Type B pancreatic cell (in vitro differentiated cells): ENCODE measurements around the gene MAPK6. TPM values are rescaled to one million over a fixed set of nuclear protein-coding genes. Genes with fewer than 3 reads are reported as not detected.

Experiments used
- DNase-seq: peaks from one replicate; pipeline ENCODE4 v3.0.0; 2021; ENCODE audit warnings: mixed read lengths; ENCODE audit not compliant: unreplicated experiment; ENCODE audit errors: extremely low spot score
- H3K27ac Mint-ChIP-seq: 2 replicates; pipeline ENCODE4 v1.8.0; 2021; ENCODE audit warnings: mild to moderate bottlenecking, mixed read lengths
- H3K27me3 Mint-ChIP-seq: 2 replicates; pipeline ENCODE4 v1.8.0; 2021; ENCODE audit warnings: mixed read lengths
- H3K36me3 Mint-ChIP-seq: 2 replicates; pipeline ENCODE4 v1.8.0; 2021; ENCODE audit warnings: mixed read lengths
- H3K4me1 Mint-ChIP-seq: one replicate; pipeline ENCODE4 v1.8.0; 2021; ENCODE audit warnings: mixed read lengths; ENCODE audit not compliant: unreplicated experiment
- H3K4me3 Mint-ChIP-seq: 2 replicates; pipeline ENCODE4 v1.8.0; 2021; ENCODE audit warnings: mild to moderate bottlenecking, mixed read lengths
- H3K9me3 Mint-ChIP-seq: 2 replicates; pipeline ENCODE4 v1.8.0; 2021; ENCODE audit warnings: mixed read lengths
- total RNA-seq: library from RNA; stranded (reverse); gene quantifications from 2 replicates; pipeline ENCODE4 v1.2.1, GENCODE V29; 2021; ENCODE audit warnings: low replicate concordance
- TF ChIP-seq, protein P1 (sequence below): fragments of 200-600 bp; sonication (generic); conservative IDR thresholded peaks from 2 replicates; pipeline ENCODE4 v1.5.0; 2021; ENCODE audit warnings: antibody characterized with exemption, mild to moderate bottlenecking

The MAPK6 gene
- total RNA-seq, 1 donor from 2014 or later: 56.6 TPM

DNA sequence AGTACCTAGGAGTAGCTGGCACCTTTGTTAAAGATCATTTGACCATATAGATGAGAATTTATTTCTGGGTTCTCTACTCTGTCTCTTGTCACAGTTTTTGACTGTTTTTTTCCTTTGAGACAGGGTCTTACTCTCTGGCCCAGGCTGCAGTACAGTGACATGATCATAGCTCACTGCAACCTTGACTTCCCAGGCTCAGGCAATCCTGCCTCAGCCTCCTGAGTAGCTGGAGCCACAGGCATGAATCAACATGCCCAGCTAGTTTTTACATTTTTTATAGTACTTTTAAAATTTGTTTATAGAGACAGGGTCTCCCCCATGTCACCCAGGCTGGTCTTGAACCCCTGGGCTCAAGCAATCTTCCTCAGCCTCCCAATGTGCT is 48.5 kb downstream of the MAPK6 start:
- Mint-ChIP-seq H3K27ac (no peak overlapping the region), H3K27me3 (no peaks in the 10 kb centered on the region), H3K9me3 (no peaks in the 10 kb centered on the region), H3K4me3 (no peak overlapping the region), H3K4me1 (no peaks in the 10 kb centered on the region), H3K36me3 (peaks cover 13% of the 10 kb centered on the region)
- no peak for DNase-seq
- TF ChIP-seq, protein P1, sequence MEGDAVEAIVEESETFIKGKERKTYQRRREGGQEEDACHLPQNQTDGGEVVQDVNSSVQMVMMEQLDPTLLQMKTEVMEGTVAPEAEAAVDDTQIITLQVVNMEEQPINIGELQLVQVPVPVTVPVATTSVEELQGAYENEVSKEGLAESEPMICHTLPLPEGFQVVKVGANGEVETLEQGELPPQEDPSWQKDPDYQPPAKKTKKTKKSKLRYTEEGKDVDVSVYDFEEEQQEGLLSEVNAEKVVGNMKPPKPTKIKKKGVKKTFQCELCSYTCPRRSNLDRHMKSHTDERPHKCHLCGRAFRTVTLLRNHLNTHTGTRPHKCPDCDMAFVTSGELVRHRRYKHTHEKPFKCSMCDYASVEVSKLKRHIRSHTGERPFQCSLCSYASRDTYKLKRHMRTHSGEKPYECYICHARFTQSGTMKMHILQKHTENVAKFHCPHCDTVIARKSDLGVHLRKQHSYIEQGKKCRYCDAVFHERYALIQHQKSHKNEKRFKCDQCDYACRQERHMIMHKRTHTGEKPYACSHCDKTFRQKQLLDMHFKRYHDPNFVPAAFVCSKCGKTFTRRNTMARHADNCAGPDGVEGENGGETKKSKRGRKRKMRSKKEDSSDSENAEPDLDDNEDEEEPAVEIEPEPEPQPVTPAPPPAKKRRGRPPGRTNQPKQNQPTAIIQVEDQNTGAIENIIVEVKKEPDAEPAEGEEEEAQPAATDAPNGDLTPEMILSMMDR: no peak

DNA sequence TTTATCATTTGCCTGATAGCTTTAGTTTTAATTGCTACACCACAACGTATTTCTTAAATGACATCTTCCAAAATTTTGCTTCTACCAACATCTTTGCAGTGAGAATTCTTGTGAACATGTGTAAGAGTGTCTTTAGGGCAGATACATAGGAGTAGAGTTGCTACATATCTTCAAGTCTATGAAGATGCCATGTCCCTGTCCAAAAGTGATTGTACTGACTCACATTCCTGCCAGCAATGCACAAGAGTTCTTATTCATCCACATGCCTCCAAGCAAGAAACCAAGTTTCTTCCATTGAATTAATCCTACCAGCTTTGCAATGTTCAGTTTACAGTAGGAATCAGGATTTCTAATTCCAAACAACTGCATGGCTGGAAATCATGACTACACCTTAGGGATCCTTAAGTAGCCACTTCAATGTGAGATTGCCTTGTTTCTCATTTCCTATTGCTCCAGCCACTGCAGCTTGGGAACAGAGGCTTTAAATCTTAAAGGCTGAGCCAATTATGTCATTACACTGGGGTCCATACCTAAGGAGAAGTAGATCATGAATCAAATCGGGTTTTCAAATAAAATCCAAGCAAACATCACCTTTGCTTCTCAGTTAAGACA is 49.1 kb downstream of the MAPK6 start:
- TF ChIP-seq, protein P1: no peak
- no peak overlapping the region for H3K4me3 Mint-ChIP-seq
- H3K36me3 Mint-ChIP-seq: peaks cover 9% of the 10 kb centered on the region
- no peaks in the 10 kb centered on the region for H3K4me1 Mint-ChIP-seq
- no peak overlapping the region for H3K27ac Mint-ChIP-seq
- no peak for DNase-seq
- H3K9me3 Mint-ChIP-seq: no peaks in the 10 kb centered on the region
- no peaks in the 10 kb centered on the region for H3K27me3 Mint-ChIP-seq

DNA sequence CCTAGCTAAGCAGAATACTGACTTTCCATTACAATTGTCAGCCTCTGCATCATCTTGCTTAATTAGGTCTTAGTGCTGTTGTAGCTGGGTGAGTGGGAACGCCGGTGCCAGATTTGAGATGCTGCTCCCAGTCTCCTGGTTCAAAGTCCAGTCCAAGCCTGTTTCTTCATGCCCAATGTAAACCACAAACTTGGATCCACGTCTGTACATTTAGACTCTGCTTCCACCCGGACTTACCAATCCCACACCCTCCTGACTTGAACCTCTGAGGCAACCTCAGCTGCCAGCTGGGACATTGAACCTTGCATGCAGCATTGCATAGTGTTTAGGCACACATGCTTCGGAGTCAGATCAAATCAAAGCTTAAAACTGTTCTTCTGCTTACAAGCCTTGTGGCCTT is 50.5 kb downstream of the MAPK6 start:
- no peaks in the 10 kb centered on the region for H3K9me3 Mint-ChIP-seq
- no peak for DNase-seq
- TF ChIP-seq, protein P1: no peak
- H3K36me3 Mint-ChIP-seq: no peaks in the 10 kb centered on the region
- H3K4me1 Mint-ChIP-seq: no peaks in the 10 kb centered on the region
- no peak overlapping the region for H3K27ac Mint-ChIP-seq
- no peaks in the 10 kb centered on the region for H3K27me3 Mint-ChIP-seq
- H3K4me3 Mint-ChIP-seq: no peak overlapping the region

DNA sequence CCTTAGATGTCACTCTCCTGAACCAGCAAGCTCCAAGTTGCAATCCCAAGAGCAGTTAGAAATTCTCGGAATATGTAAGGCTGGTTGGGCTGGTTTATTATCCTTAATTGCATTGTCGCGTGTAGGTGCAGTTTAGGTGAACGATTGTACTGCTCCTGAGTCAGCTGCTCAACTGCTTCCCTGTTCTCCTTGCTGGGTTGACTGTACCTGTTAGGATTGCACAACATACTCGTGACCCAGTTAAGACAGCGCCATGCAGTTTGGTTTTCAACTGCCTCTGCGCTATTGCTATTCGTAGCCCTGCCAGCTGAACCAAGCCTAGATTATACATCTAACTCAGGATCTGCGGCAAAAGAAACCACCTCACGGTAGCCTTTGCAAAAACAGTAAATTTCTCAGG is 52.6 kb downstream of the MAPK6 start:
- Mint-ChIP-seq H3K9me3 (no peaks in the 10 kb centered on the region), H3K4me3 (no peak overlapping the region), H3K36me3 (no peaks in the 10 kb centered on the region), H3K27ac (peak overlapping the region; percentile 67), H3K27me3 (no peaks in the 10 kb centered on the region), H3K4me1 (no peaks in the 10 kb centered on the region)
- DNase-seq: no peak
- TF ChIP-seq, protein P1: no peak

DNA sequence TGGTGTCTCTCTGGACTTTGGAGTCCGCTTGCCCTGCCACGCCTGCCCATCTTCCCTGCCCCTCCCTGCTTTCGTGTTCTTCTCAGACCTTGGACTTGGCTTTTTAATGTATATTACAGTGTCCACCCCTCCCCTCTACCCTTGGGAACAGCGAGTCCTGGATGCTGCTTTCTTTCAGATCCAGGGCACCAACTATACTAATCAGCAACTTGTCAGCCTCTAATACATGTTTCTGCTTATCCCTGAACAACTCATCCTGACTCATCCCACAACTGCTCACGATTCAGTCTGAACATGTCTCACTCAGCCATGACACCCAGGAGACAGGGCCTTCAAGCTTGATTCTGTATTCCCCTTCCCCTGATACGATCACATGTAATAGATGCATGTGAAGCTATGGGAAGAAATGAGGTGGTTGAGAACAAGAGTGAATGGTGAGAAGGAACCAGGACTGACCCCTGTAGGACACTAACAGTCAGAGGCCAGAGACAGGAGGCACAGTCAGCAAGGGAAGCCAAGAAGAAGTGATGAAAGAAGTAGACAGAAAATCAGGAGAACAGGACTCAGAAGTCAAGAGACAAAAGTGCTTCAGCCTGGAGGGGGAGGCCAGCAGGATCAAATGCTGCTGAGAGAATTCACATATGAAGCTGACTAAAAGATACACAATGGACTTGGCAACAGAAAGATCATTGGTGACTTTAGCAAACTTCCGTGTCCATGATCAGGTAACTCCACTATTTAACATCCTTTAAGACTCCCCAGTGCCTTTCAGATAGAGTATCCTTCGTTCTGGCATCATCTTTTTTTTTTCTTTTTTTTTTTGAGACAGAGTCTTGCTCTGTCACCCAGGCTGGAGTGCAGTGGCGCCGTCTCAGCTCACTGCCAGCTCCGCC is 58.1 kb downstream of the MAPK6 start:
- Mint-ChIP-seq H3K4me1 (no peaks in the 10 kb centered on the region), H3K9me3 (no peaks in the 10 kb centered on the region), H3K36me3 (no peaks in the 10 kb centered on the region), H3K27ac (no peak overlapping the region), H3K27me3 (no peaks in the 10 kb centered on the region), H3K4me3 (no peak overlapping the region)
- DNase-seq: no peak
- TF ChIP-seq, protein P1: no peak
